Astrocyte of the cerebellum (primary cell): ENCODE results near the gene LIMK1.
A peak's percentile ranks its signal among the peaks of the same experiment; 100 is the strongest.

Source experiments
- DNase-seq: peaks from one replicate; pipeline ENCODE4 v3.0.0-alpha.2; 2011; ENCODE audit warnings: low read depth
- H3K4me3 ChIP-seq: 2 replicates; pipeline ENCODE4 v1.5.1; 2011; ENCODE audit warnings: mild to moderate bottlenecking, low read depth, low read length, moderate library complexity
- in situ Hi-C: cut with HindIII; loops from 2 replicates; pipeline ENCODE4 v1.10.0; 2017; ENCODE audit warnings: low sequenced_read_pairs
- TF ChIP-seq, protein P1 (sequence below): IDR thresholded peaks from 2 replicates; pipeline ENCODE4 v1.5.1; 2012; ENCODE audit warnings: low read length, low read depth, moderate library complexity, mild to moderate bottlenecking; ENCODE audit errors: missing control alignments

LIMK1 gene

DNA sequence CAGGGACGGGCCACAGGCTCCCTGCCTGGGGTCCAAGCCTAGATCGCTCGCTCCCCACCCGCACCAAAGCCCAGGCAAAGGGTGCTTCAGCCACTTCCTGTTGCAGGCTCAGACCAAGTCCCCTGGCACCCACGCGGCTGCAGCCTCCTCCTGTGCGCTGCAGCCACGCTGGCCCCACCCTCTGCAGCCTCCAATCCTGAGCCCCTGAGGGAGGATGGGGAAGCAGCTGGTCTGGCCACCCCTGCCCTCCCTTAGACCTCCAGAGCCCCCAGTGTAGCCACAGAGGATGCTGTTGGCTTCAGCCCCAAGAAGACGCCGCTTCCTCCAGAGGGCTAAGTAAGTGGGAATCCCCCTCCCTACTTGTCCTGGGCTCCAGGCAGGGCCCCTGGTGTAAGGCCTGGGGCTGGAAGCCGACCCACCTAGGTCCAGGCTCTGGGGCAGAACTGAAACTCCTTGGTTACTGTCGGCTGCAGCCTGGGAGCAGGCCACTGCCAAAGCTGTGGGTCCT lies 9.4 kb downstream of the LIMK1 start:
- in situ Hi-C loops, result no loop called here
- no peak for DNase-seq
- TF ChIP-seq, protein P1, sequence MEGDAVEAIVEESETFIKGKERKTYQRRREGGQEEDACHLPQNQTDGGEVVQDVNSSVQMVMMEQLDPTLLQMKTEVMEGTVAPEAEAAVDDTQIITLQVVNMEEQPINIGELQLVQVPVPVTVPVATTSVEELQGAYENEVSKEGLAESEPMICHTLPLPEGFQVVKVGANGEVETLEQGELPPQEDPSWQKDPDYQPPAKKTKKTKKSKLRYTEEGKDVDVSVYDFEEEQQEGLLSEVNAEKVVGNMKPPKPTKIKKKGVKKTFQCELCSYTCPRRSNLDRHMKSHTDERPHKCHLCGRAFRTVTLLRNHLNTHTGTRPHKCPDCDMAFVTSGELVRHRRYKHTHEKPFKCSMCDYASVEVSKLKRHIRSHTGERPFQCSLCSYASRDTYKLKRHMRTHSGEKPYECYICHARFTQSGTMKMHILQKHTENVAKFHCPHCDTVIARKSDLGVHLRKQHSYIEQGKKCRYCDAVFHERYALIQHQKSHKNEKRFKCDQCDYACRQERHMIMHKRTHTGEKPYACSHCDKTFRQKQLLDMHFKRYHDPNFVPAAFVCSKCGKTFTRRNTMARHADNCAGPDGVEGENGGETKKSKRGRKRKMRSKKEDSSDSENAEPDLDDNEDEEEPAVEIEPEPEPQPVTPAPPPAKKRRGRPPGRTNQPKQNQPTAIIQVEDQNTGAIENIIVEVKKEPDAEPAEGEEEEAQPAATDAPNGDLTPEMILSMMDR, result no peak
- no peak overlapping the region for H3K4me3 ChIP-seq

DNA sequence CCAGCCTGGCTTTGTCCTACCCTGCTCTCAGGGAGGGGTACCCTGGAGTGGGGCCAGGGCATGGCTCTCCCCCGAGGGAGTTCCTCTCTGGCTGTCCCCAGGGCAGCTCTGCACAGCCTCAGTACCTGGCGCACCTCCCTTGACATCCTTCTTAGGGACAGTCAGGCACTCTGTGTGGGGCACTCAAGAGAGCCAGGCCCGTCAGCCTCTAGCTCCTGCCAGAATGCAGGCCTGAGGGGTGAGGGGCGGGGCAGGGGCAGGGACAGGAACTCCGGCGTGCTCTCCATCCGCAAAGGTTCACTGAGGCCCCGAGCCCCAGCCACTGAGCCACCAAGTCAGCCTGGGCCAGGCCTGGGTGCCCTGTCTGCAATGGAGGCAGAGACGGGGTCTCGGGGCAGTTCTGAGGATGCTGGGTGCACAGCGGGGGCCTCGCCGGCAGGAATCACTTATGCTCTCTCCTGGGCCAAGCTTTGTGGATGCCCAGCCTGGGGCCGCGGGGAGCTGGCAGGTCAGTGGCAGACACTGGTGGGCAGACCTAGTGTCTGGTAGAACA lies 10.1 kb downstream of the LIMK1 start:
- DNase-seq, result no peak
- in situ Hi-C loops, result no loop called here
- TF ChIP-seq, protein P1, result no peak
- H3K4me3 ChIP-seq, result no peak overlapping the region

DNA sequence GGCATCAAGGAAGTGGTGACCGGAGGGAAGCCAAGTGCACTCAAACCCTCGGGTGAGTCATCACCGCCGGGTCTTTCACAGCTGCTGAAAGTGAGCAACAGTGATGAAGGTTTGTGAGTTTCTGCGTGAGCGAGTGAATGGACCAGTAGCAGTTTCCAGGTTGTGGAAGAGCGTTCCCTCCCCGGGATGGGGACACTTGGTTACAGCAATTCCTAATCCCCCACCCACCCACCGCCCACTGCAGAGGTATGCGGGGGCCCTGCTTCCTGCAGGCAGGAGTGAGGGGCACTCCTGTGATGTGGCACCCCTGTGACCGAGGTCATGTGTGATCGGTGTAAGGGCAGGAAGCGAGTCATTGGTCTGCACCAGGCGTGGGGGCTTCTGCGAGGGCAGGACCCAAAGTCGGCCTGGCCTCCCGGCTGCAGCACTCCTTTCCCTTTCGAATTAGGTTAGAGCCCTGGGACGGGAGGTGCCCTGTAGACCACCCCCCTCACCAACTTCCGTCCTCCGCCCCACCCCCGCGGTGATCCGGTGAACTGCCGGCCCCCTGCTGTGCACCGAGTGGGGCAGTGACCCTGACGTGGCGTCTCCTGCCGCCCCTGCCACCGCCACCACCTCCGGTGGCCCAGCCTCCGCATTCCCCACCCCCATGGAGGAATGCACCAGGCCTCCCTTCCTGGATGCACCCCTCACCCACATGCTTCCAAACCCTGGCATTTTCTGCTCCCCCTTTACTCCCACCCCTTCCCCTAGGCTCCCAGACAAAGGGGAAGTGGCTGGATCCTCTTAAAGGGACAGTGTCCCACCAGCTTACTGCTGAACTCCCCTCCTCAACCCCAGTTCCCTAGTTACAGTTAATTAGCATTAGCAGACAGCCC lies 10.9 kb downstream of the LIMK1 start:
- in situ Hi-C loops, result no loop called here
- TF ChIP-seq, protein P1, result no peak
- peak; percentile 85 for DNase-seq
- H3K4me3 ChIP-seq, result peak overlapping the region; percentile 22

DNA sequence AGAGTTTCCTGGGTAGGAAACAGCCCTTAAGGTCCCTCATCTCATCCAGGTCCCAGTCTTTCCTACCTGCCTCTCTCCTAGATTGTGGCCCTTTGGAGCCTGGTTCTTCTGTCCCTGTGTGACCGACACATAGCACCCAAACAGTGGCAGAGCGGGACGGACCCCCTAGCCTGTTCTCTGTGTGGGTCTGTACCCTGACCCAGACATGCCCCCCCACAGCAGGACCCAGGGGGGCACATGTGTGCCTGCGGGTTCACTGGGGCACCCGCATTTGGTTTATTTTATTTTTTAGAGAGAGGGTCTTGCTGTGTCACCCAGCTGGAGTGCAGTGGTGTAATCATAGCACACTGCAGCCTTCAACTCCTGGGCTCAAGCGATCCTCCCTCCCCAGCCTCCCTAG lies 11.5 kb downstream of the LIMK1 start:
- in situ Hi-C loops, result no loop called here
- TF ChIP-seq, protein P1, result no peak
- no peak for DNase-seq
- no peak overlapping the region for H3K4me3 ChIP-seq

DNA sequence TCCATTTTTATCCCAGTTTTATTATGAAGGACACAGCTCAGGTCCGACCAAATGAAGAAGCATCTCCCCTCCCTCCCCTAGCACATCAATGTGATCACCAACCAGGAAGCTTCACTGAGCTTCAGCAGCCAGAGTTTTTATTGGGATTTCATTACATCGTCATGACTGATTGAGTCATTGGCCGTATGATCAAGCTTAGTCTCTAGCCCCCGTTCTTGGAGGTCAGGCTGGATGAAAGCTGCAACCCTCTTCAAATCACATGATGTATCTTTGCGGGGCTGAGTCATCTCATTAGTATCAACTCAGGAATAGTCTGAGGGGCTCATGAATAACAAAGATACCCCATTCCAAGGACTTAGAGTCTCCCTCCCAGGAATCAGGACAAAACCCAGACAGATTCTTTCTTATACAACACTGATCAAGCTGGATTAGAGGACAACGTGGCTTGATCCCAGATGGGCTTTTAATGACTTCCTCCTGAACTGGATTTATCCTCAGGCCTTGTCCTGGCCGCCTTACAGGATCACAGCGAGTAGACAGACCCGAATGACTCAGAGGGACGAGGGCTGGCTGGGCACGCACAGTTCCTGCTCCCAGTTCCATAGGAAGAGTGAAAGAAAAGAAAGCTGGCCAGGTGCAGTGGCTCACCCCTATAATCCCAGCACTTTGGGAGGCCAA lies 14.5 kb downstream of the LIMK1 start:
- in situ Hi-C loops, result no loop called here
- DNase-seq, result peak; percentile 84
- TF ChIP-seq, protein P1, result no peak

DNA sequence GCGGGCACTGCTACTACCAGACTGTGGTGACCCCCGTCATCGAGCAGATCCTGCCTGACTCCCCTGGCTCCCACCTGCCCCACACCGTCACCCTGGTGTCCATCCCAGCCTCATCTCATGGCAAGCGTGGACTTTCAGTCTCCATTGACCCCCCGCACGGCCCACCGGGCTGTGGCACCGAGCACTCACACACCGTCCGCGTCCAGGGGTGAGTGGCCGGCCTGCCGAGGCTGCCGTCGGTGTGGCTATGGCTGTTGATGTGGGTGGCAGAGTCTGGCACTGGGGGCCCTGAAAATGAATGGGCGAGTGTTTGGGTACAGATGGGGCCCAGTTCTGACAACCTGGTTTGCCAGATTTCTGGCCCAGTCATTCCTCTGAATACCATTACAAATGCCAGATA lies 15.4 kb downstream of the LIMK1 start:
- in situ Hi-C loops, result no loop called here
- H3K4me3 ChIP-seq, result no peak overlapping the region
- TF ChIP-seq, protein P1, result no peak
- no peak for DNase-seq

More for the DNA sequence above, 14.5 kb downstream of the LIMK1 start:
- H3K4me3 ChIP-seq, result no peak overlapping the region
